HUES6 (cell line): ENCODE measurements around the gene NEUROG2.

Experiments
- H3K27ac ChIP-seq: 2 replicates; pipeline ENCODE4 v1.7.0; 2013; ENCODE audit warnings: low read depth, mild to moderate bottlenecking, low read length, inconsistent platforms
- H3K27me3 ChIP-seq: 2 replicates; pipeline ENCODE4 v1.6.1; 2013; ENCODE audit warnings: low read length; ENCODE audit not compliant: control insufficient read depth, insufficient read depth
- H3K36me3 ChIP-seq: 2 replicates; pipeline ENCODE4 v1.6.1; 2013; ENCODE audit warnings: low read length; ENCODE audit not compliant: control insufficient read depth, insufficient read depth
- H3K4me1 ChIP-seq: 2 replicates; pipeline ENCODE4 v1.6.1; 2013; ENCODE audit warnings: low read length; ENCODE audit not compliant: control insufficient read depth, insufficient read depth
- H3K4me3 ChIP-seq: 2 replicates; pipeline ENCODE4 v1.5.1; 2013; ENCODE audit warnings: low read depth, low read length
- H3K9ac ChIP-seq: one replicate; pipeline ENCODE4 v1.6.1; 2013; ENCODE audit warnings: mild to moderate bottlenecking, low read length
- H3K9me3 ChIP-seq: 2 replicates; pipeline ENCODE4 v1.6.1; 2013; ENCODE audit warnings: low read depth, low read length; ENCODE audit not compliant: control insufficient read depth, insufficient read depth

NEUROG2 gene

DNA sequence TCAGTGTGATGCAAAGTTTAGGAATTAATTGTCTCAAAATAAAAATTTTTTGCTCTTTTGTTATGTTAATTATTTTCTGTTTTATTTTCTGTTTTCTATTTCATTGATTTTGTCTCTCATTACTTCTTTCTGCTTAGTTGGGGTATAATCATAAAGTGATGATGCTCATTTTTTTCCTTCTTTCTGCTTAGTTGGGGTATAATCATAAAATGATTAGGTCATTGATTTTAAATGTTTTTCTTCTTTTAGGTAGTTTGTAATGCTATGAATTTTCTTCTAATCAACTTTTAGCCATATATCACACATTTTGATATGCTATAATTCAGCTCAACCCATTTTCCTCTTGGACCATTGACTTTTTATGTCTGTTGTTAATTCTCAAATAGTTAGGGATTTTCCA is 43.7 kb downstream of the NEUROG2 start:
- H3K4me1 ChIP-seq = no peaks in the 10 kb centered on the region
- H3K27me3 ChIP-seq = no peaks in the 10 kb centered on the region
- no peaks in the 10 kb centered on the region for H3K36me3 ChIP-seq

More for the DNA sequence above, 43.7 kb downstream of the NEUROG2 start:
- H3K9ac ChIP-seq = no peak overlapping the region
- H3K4me3 ChIP-seq = no peak overlapping the region
- H3K27ac ChIP-seq = no peak overlapping the region
- H3K9me3 ChIP-seq = no peaks in the 10 kb centered on the region
